GM12878 (cell line): ENCODE measurements around the gene TMEM209. TPM values are rescaled to one million over a fixed set of nuclear protein-coding genes. Genes with fewer than 3 reads are reported as not detected.

Source experiments
- KDM1A ChIP-seq: fragments of 200-600 bp; sonication (generic); IDR thresholded peaks from 2 replicates; pipeline ENCODE4 v1.6.1; 2016; ENCODE audit warnings: borderline replicate concordance
- MXI1 ChIP-seq: fragments of 150-350 bp; IDR thresholded peaks from 2 replicates; pipeline ENCODE4 v1.6.1; 2011; ENCODE audit warnings: low read depth, mild to moderate bottlenecking, inconsistent platforms, low read length, improper control_type of control experiment
- SUZ12 ChIP-seq: fragments of 200-600 bp; sonication (generic); IDR thresholded peaks from one replicate; pipeline ENCODE4 v1.6.1; 2018; ENCODE audit warnings: antibody characterized with exemption, mild to moderate bottlenecking; ENCODE audit not compliant: unreplicated experiment
- polyA plus RNA-seq, 11 experiments: library from polyadenylated mRNA; depleted of rRNA in 4 of 11; unstranded in 6 of 11; stranded (reverse) in 5 of 11; fragments of >200 nt; fragmentation: Nextera tagmentation in 4 of 11; fragmentation: Illumina TruSeq in 1 of 11; extraction: Ambion mirVana in 4 of 11; extraction: Trizol in 1 of 11; gene quantifications; 1 replicate in 1 of 11; 2 replicates in 10 of 11; pipeline versions ENCODE4 v1.2.1 to v1.2.3, GENCODE V29; 2011 to 2016; ENCODE audit warnings: inconsistent platforms in 2 of 11, missing spikeins in 2 of 11, low read depth in 1 of 11
- total RNA-seq, 4 experiments: library from RNA; depleted of rRNA in 3 of 4; stranded (reverse); fragments of >200 nt in 3 of 4; fragmentation: Illumina TruSeq in 1 of 4; extraction: Trizol in 1 of 4; gene quantifications; 2 replicates each; pipeline versions ENCODE4 v1.2.1 to v1.2.3, GENCODE V29; 2013 to 2021
- TF ChIP-seq, protein P1 (sequence below): fragments of 450-650 bp; formaldehyde crosslinking; IDR thresholded peaks from 2 replicates; pipeline ENCODE4 v1.4.0; 2022; ENCODE audit warnings: mild to moderate bottlenecking, moderate library complexity
- TF ChIP-seq, protein P2 (sequence below): fragments of 450-650 bp; IDR thresholded peaks from 2 replicates; pipeline ENCODE4 v1.6.1; 2017; ENCODE audit warnings: mild to moderate bottlenecking, moderate library complexity

The TMEM209 gene
- total and polyA plus RNA-seq, 10 of the 15 experiments (the other 5 are each of a cell fraction or from before 2014, with no cell fraction given): 22.1 to 41.2 (median 35.1) TPM

DNA sequence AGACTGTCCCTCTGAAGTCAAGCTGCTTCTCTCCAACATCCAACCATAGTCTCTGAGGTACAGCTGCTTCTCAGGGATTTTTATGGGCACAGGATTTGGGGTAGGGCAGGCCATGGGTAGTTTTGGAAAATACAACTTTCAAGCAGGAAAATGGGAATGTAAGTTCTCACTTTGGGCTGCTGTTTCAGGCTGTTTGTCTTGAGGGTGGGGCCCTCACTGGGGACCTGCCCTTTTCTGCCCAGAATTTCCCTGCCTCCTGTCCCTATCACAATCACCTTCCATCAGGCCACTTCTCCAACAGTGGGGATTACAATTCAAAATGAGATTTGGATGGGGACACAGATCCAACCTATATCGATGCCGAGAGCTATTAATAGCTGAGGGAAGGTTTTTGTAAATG lies 27.0 kb upstream of the TMEM209 start (continued):
- TF ChIP-seq, protein P1, sequence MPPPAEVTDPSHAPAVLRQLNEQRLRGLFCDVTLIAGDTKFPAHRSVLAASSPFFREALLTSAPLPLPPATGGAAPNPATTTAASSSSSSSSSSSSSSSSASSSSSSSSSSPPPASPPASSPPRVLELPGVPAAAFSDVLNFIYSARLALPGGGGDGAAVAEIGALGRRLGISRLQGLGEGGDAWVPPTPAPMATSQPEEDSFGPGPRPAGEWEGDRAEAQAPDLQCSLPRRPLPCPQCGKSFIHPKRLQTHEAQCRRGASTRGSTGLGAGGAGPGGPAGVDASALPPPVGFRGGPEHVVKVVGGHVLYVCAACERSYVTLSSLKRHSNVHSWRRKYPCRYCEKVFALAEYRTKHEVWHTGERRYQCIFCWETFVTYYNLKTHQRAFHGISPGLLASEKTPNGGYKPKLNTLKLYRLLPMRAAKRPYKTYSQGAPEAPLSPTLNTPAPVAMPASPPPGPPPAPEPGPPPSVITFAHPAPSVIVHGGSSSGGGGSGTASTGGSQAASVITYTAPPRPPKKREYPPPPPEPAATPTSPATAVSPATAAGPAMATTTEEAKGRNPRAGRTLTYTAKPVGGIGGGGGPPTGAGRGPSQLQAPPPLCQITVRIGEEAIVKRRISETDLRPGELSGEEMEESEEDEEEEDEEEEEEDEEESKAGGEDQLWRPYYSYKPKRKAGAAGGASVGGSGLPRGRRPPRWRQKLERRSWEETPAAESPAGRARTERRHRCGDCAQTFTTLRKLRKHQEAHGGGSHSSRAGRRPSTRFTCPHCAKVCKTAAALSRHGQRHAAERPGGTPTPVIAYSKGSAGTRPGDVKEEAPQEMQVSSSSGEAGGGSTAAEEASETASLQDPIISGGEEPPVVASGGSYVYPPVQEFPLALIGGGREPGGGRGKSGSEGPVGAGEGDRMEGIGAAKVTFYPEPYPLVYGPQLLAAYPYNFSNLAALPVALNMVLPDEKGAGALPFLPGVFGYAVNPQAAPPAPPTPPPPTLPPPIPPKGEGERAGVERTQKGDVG: no peak
- TF ChIP-seq MXI1 (no peak), SUZ12 (no peak), KDM1A (no peak)
- TF ChIP-seq, protein P2, sequence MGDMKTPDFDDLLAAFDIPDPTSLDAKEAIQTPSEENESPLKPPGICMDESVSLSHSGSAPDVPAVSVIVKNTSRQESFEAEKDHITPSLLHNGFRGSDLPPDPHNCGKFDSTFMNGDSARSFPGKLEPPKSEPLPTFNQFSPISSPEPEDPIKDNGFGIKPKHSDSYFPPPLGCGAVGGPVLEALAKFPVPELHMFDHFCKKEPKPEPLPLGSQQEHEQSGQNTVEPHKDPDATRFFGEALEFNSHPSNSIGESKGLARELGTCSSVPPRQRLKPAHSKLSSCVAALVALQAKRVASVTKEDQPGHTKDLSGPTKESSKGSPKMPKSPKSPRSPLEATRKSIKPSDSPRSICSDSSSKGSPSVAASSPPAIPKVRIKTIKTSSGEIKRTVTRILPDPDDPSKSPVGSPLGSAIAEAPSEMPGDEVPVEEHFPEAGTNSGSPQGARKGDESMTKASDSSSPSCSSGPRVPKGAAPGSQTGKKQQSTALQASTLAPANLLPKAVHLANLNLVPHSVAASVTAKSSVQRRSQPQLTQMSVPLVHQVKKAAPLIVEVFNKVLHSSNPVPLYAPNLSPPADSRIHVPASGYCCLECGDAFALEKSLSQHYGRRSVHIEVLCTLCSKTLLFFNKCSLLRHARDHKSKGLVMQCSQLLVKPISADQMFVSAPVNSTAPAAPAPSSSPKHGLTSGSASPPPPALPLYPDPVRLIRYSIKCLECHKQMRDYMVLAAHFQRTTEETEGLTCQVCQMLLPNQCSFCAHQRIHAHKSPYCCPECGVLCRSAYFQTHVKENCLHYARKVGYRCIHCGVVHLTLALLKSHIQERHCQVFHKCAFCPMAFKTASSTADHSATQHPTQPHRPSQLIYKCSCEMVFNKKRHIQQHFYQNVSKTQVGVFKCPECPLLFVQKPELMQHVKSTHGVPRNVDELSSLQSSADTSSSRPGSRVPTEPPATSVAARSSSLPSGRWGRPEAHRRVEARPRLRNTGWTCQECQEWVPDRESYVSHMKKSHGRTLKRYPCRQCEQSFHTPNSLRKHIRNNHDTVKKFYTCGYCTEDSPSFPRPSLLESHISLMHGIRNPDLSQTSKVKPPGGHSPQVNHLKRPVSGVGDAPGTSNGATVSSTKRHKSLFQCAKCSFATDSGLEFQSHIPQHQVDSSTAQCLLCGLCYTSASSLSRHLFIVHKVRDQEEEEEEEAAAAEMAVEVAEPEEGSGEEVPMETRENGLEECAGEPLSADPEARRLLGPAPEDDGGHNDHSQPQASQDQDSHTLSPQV: no peak
- TF ChIP-seq, all 136 proteins: peak for 0
